Neuronal stem cell (in vitro differentiated cells): ENCODE measurements around the gene ALDH1L2.

Experiments used
- DNase-seq: peaks from one replicate; pipeline ENCODE4 v3.0.0-alpha.2; 2013; ENCODE audit warnings: low spot score
- H2AFZ ChIP-seq: one replicate; pipeline ENCODE4 v1.6.1; 2013; ENCODE audit warnings: mild to moderate bottlenecking, low read length, inconsistent platforms
- H2AK5ac ChIP-seq: 2 replicates; pipeline ENCODE4 v1.6.1; 2013; ENCODE audit warnings: low read depth, mild to moderate bottlenecking, inconsistent platforms, low read length, moderate library complexity, mixed read lengths
- H2BK120ac ChIP-seq: 2 replicates; pipeline ENCODE4 v1.6.1; 2013; ENCODE audit warnings: low read depth, mild to moderate bottlenecking, inconsistent platforms, low read length, moderate library complexity, mixed read lengths
- H2BK12ac ChIP-seq: one replicate; pipeline ENCODE4 v1.6.1; 2013; ENCODE audit warnings: low read length, inconsistent platforms
- H2BK15ac ChIP-seq: 2 replicates; pipeline ENCODE4 v1.6.1; 2013; ENCODE audit warnings: mild to moderate bottlenecking, low read length, inconsistent platforms, mixed read lengths
- H2BK5ac ChIP-seq: one replicate; pipeline ENCODE4 v1.6.1; 2013; ENCODE audit warnings: inconsistent platforms, mild to moderate bottlenecking, low read length, moderate library complexity
- H3K14ac ChIP-seq: one replicate; pipeline ENCODE4 v1.6.1; 2013; ENCODE audit warnings: low read length, inconsistent platforms
- H3K18ac ChIP-seq: 2 replicates; pipeline ENCODE4 v1.6.1; 2013; ENCODE audit warnings: low read length, inconsistent platforms
- H3K23ac ChIP-seq: 2 replicates; pipeline ENCODE4 v1.6.1; 2013; ENCODE audit warnings: low read depth, mild to moderate bottlenecking, mixed read lengths, low read length, inconsistent platforms; ENCODE audit not compliant: poor library complexity
- H3K27ac ChIP-seq: replicated peaks from 3 replicates; pipeline ENCODE4 v1.5.1; 2013; ENCODE audit warnings: low read length, inconsistent platforms
- H3K27me3 ChIP-seq, 3 experiments: 2 replicates each; pipeline ENCODE4 v1.6.1; 2013; ENCODE audit warnings: low read length in 3 of 3, mild to moderate bottlenecking in 2 of 3, inconsistent platforms in 1 of 3, low read depth in 1 of 3, mixed read lengths in 1 of 3, moderate library complexity in 1 of 3; ENCODE audit not compliant: control insufficient read depth in 3 of 3, insufficient read depth in 3 of 3
- H3K36me3 ChIP-seq, 2 donors: replicated peaks in 1 of 2; 2 replicates each; pipeline ENCODE4 v1.6.1; 2013; ENCODE audit warnings: low read length in 2 of 2; ENCODE audit not compliant: control insufficient read depth in 2 of 2, insufficient read depth in 2 of 2
- H3K4ac ChIP-seq: 2 replicates; pipeline ENCODE4 v1.6.1; 2013; ENCODE audit warnings: inconsistent platforms, mild to moderate bottlenecking, low read length, moderate library complexity
- H3K4me1 ChIP-seq, 2 donors: 1 replicate in 1 of 2; 2 replicates in 1 of 2; pipeline ENCODE4 v1.6.1; 2013; ENCODE audit warnings: low read length in 2 of 2, low read depth in 1 of 2; ENCODE audit not compliant: control insufficient read depth in 2 of 2, insufficient read depth in 1 of 2
- H3K4me2 ChIP-seq: one replicate; pipeline ENCODE4 v1.6.1; 2013; ENCODE audit warnings: mild to moderate bottlenecking, low read length, inconsistent platforms; ENCODE audit not compliant: insufficient read depth, poor library complexity, severe bottlenecking
- H3K4me3 ChIP-seq, 2 donors: 2 replicates each; pipeline ENCODE4 v1.5.1; 2013; ENCODE audit warnings: low read length in 2 of 2, mild to moderate bottlenecking in 2 of 2, inconsistent platforms in 1 of 2, moderate library complexity in 1 of 2
- H3K79me1 ChIP-seq: one replicate; pipeline ENCODE4 v1.6.1; 2013; ENCODE audit warnings: low read depth, mild to moderate bottlenecking, inconsistent platforms, low read length, moderate library complexity
- H3K9ac ChIP-seq: one replicate; pipeline ENCODE4 v1.6.1; 2013; ENCODE audit warnings: mild to moderate bottlenecking, low read depth, low read length, inconsistent platforms; ENCODE audit not compliant: poor library complexity
- H3K9me3 ChIP-seq, 2 donors: replicated peaks in 1 of 2; 2 replicates each; pipeline versions ENCODE3 to v1.6.1; 2013; ENCODE audit warnings: low read length in 2 of 2, mild to moderate bottlenecking in 2 of 2, inconsistent platforms in 1 of 2, low read depth in 1 of 2, mixed read lengths in 1 of 2, moderate library complexity in 1 of 2; ENCODE audit not compliant: control insufficient read depth in 2 of 2, insufficient read depth in 1 of 2
- H4K8ac ChIP-seq: one replicate; pipeline ENCODE4 v1.6.1; 2013; ENCODE audit warnings: low read depth, mild to moderate bottlenecking, inconsistent platforms, low read length, moderate library complexity
- H4K91ac ChIP-seq: one replicate; pipeline ENCODE4 v1.6.1; 2013; ENCODE audit warnings: low read length, low read depth, mild to moderate bottlenecking, inconsistent platforms; ENCODE audit not compliant: poor library complexity
- WGBS, 2 donors: extraction: QIAGEN DNeasy Blood & Tissue Kit; methylation state at CpG; one replicate each; pipeline ENCODE4 v1.1.7; 2013; ENCODE audit warnings: missing lambda C conversion rate in 2 of 2, mixed read lengths in 1 of 2; ENCODE audit not compliant: insufficient read length in 2 of 2, insufficient replicate concordance in 1 of 2; ENCODE audit errors: extremely low coverage in 2 of 2; 5-methylcytosine and 5-hydroxymethylcytosine counted together

Gene ALDH1L2

GRCh38 chr12:105033851-105034250, 50.4 kb downstream of the ALDH1L2 start:
- no peak overlapping the region for H4K8ac ChIP-seq

GRCh38 chr12:105032703-105033357, 51.4 kb downstream of the ALDH1L2 start:
- no peak overlapping the region for H3K27ac ChIP-seq
- H2AK5ac ChIP-seq, result no peak overlapping the region
- H3K4me1 ChIP-seq, result peaks cover 0 to 1% of the 10 kb centered on the region in 2 donors
- H3K79me1 ChIP-seq, result no peaks in the 10 kb centered on the region
- no peaks in the 10 kb centered on the region for H3K27me3 ChIP-seq
- H2AFZ ChIP-seq, result no peak overlapping the region
- no peak overlapping the region for H3K4me2 ChIP-seq
- H4K8ac ChIP-seq, result no peak overlapping the region
- no peak overlapping the region for H3K9ac ChIP-seq
- DNase-seq, result no peak
- no CpG with 5 or more reads among the region's 4 CpGs for WGBS, 2 donors
- H3K23ac ChIP-seq, result no peak overlapping the region
- no peak overlapping the region for H2BK12ac ChIP-seq
- no peak overlapping the region for H4K91ac ChIP-seq
- no peak overlapping the region for H3K18ac ChIP-seq
- no peaks in the 10 kb centered on the region for H3K36me3 ChIP-seq
- no peak overlapping the region for H2BK5ac ChIP-seq
- no peak overlapping the region for H2BK15ac ChIP-seq
- no peaks in the 10 kb centered on the region for H3K9me3 ChIP-seq
- H3K4me3 ChIP-seq, result no peak overlapping the region
- no peak overlapping the region for H3K14ac ChIP-seq
- no peak overlapping the region for H3K4ac ChIP-seq
- no peak overlapping the region for H2BK120ac ChIP-seq

More at GRCh38 chr12:105033851-105034250, 50.4 kb downstream of the ALDH1L2 start:
- Histone ChIP-seq H3K79me1 (no peaks in the 10 kb centered on the region), H2BK12ac (no peak overlapping the region), H3K27ac (no peak overlapping the region), H2BK5ac (no peak overlapping the region), H3K4me2 (no peak overlapping the region), H3K18ac (no peak overlapping the region), H3K4me1 (peaks cover 0 to 1% of the 10 kb centered on the region in 2 donors), H2BK15ac (no peak overlapping the region), H3K9ac (no peak overlapping the region), H2AK5ac (no peak overlapping the region), H3K4me3 (no peak overlapping the region), H3K4ac (no peak overlapping the region), H2BK120ac (no peak overlapping the region), H3K36me3 (no peaks in the 10 kb centered on the region), H4K91ac (no peak overlapping the region), H3K27me3 (no peaks in the 10 kb centered on the region), H2AFZ (no peak overlapping the region), H3K14ac (no peak overlapping the region), H3K23ac (no peak overlapping the region), H3K9me3 (no peaks in the 10 kb centered on the region)
- no peak for DNase-seq
- no CpG with 5 or more reads among the region's 2 CpGs for WGBS, 2 donors

GRCh38 chr12:105030820-105031807, 53.1 kb downstream of the ALDH1L2 start:
- WGBS, 2 donors, result no CpG with 5 or more reads among the region's 9 CpGs
- H3K4me3 ChIP-seq, result no peak overlapping the region
- no peaks in the 10 kb centered on the region for H3K36me3 ChIP-seq

GRCh38 chr12:105026411-105026810, 57.8 kb downstream of the ALDH1L2 start:
- Histone ChIP-seq H2AK5ac (no peak overlapping the region), H2AFZ (no peak overlapping the region), H2BK15ac (no peak overlapping the region), H2BK5ac (no peak overlapping the region), H3K4ac (no peak overlapping the region), H3K79me1 (no peaks in the 10 kb centered on the region), H3K27ac (no peak overlapping the region), H3K9ac (no peak overlapping the region), H3K36me3 (no peaks in the 10 kb centered on the region), H4K8ac (no peak overlapping the region), H3K27me3 (peaks cover 0 to 2% (median 0%) of the 10 kb centered on the region in 3 experiments), H2BK120ac (no peak overlapping the region), H3K14ac (no peak overlapping the region), H3K4me2 (no peak overlapping the region), H3K4me1 (peaks cover 5 to 6% of the 10 kb centered on the region in 2 donors), H3K9me3 (no peaks in the 10 kb centered on the region), H3K4me3 (no peak overlapping the region), H2BK12ac (no peak overlapping the region), H3K23ac (no peak overlapping the region), H3K18ac (no peak overlapping the region), H4K91ac (no peak overlapping the region)
- no peak for DNase-seq
- no CpG with 5 or more reads among the region's 4 CpGs for WGBS, 2 donors

More at GRCh38 chr12:105030820-105031807, 53.1 kb downstream of the ALDH1L2 start:
- Histone ChIP-seq H4K91ac (no peak overlapping the region), H2AK5ac (no peak overlapping the region), H3K9me3 (no peaks in the 10 kb centered on the region), H3K9ac (no peak overlapping the region), H3K18ac (no peak overlapping the region), H2BK5ac (no peak overlapping the region), H3K27me3 (no peaks in the 10 kb centered on the region), H2BK15ac (no peak overlapping the region), H3K14ac (no peak overlapping the region), H3K4ac (no peak overlapping the region), H4K8ac (no peak overlapping the region), H2BK12ac (no peak overlapping the region), H2BK120ac (no peak overlapping the region), H3K23ac (no peak overlapping the region), H2AFZ (no peak overlapping the region), H3K79me1 (no peaks in the 10 kb centered on the region), H3K4me1 (no peaks in the 10 kb centered on the region), H3K27ac (no peak overlapping the region), H3K4me2 (no peak overlapping the region)
- no peak for DNase-seq
